Measurements from ENCODE around the gene ENGASE. TPM values are rescaled to one million over a fixed set of nuclear protein-coding genes. Genes with fewer than 3 reads are reported as not detected.

The ENGASE gene
- polyA plus RNA-seq, 3 donors from 2014 or later = 1.9 to 6.6 (median 1.9) TPM

- Mint-ChIP-seq H3K9me3 (no peaks in the 10 kb centered on the region), H3K4me1 (peaks cover 0 to 3% of the 10 kb centered on the region in 2 donors), H3K27me3 (ENCODE audit: low read depth in 3 of 3) (peaks cover 6 to 10% (median 9%) of the 10 kb centered on the region in 3 donors), H3K27ac (peak overlapping the region in 1 of 6 donors; percentile 25), H3K4me3 (no peak overlapping the region), H3K36me3 (no peaks in the 10 kb centered on the region)
- no peak for DNase-seq
These were observed 31.3 kb upstream of the ENGASE start for GRCh38 chr17:79043191-79043930.

DNA sequence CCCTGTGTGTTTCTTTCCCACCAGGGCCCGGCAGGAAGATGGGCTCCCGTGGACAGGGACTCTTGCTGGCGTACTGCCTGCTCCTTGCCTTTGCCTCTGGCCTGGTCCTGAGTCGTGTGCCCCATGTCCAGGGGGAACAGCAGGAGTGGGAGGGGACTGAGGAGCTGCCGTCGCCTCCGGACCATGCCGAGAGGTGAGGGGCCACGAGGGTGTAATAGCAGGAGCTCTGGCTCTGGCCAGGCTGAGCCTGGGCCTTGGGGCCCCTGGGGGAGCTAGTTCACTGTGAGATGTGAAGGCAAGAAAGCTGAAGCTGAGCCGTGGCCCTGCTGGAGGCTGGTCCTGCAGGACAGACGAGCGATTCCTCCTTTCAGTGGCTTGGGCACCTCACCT lies 30.7 kb upstream of the ENGASE start:
- no peak for DNase-seq
- no peaks in the 10 kb centered on the region for H3K9me3 Mint-ChIP-seq
- no peaks in the 10 kb centered on the region for H3K36me3 Mint-ChIP-seq

GRCh38 chr17:79044462-79044861 lies 30.2 kb upstream of the ENGASE start:
- Mint-ChIP-seq H3K9me3 (no peaks in the 10 kb centered on the region), H3K4me1 (peaks cover 0 to 3% of the 10 kb centered on the region in 2 donors), H3K36me3 (no peaks in the 10 kb centered on the region), H3K27me3 (ENCODE audit: low read depth in 3 of 3) (peaks cover 6 to 9% (median 9%) of the 10 kb centered on the region in 3 donors), H3K4me3 (no peak overlapping the region), H3K27ac (peak overlapping the region in 1 of 6 donors; percentile 73)
- DNase-seq = no peak

More for the DNA sequence above, 30.7 kb upstream of the ENGASE start:
- no peak overlapping the region for H3K27ac Mint-ChIP-seq
- H3K4me1 Mint-ChIP-seq = peaks cover 0 to 3% of the 10 kb centered on the region in 2 donors
- H3K4me3 Mint-ChIP-seq = no peak overlapping the region
- peaks cover 6 to 9% (median 9%) of the 10 kb centered on the region in 3 donors for H3K27me3 Mint-ChIP-seq (ENCODE audit: low read depth in 3 of 3)

GRCh38 chr17:79045001-79045729 lies 29.5 kb upstream of the ENGASE start:
- no peaks in the 10 kb centered on the region for H3K9me3 Mint-ChIP-seq
- no peaks in the 10 kb centered on the region for H3K36me3 Mint-ChIP-seq
- peaks cover 0 to 3% of the 10 kb centered on the region in 2 donors for H3K4me1 Mint-ChIP-seq
- DNase-seq = no peak
- peak overlapping the region in 2 of 6 donors; percentile 50 to 73 for H3K27ac Mint-ChIP-seq
- H3K4me3 Mint-ChIP-seq = no peak overlapping the region
- peaks cover 6 to 9% (median 6%) of the 10 kb centered on the region in 3 donors for H3K27me3 Mint-ChIP-seq (ENCODE audit: low read depth in 3 of 3)

DNA sequence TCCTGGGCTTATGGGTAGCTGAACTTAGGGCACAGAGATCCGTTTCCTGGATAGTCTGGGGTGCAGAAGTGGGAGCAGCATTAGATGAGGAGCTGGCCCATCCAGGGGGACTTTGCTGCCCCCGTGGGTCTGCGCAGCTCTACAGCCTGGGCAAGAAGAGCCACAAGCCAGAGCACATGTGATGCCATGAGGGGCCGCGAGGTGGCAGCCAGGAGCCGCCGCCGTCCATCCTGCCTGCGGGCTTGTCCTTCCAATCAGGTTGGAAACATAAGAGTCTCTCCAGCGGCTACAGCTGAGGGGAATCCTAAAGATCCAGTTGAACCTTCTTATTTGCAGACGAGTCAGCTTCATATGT lies 28.8 kb upstream of the ENGASE start:
- DNase-seq = peak; percentile 48 to 60 (median 54)
- H3K4me3 Mint-ChIP-seq = no peak overlapping the region
- H3K9me3 Mint-ChIP-seq = no peaks in the 10 kb centered on the region
- H3K27ac Mint-ChIP-seq = no peak overlapping the region
- no peaks in the 10 kb centered on the region for H3K36me3 Mint-ChIP-seq
- H3K27me3 Mint-ChIP-seq (ENCODE audit: low read depth in 3 of 3) = peaks cover 6 to 9% (median 6%) of the 10 kb centered on the region in 3 donors
- H3K4me1 Mint-ChIP-seq = peaks cover 0 to 3% of the 10 kb centered on the region in 2 donors

GRCh38 chr17:79046197-79046915 lies 28.3 kb upstream of the ENGASE start:
- H3K4me3 Mint-ChIP-seq = no peak overlapping the region
- no peaks in the 10 kb centered on the region for H3K9me3 Mint-ChIP-seq
- no peak for DNase-seq
- H3K27ac Mint-ChIP-seq = no peak overlapping the region
- H3K36me3 Mint-ChIP-seq = no peaks in the 10 kb centered on the region
- peaks cover 6 to 11% (median 6%) of the 10 kb centered on the region in 3 donors for H3K27me3 Mint-ChIP-seq (ENCODE audit: low read depth in 3 of 3)
- peaks cover 0 to 3% of the 10 kb centered on the region in 2 donors for H3K4me1 Mint-ChIP-seq

GRCh38 chr17:79046916-79047280 lies 27.7 kb upstream of the ENGASE start:
- Mint-ChIP-seq H3K9me3 (no peaks in the 10 kb centered on the region), H3K27me3 (ENCODE audit: low read depth in 3 of 3) (peaks cover 6 to 11% (median 6%) of the 10 kb centered on the region in 3 donors), H3K27ac (no peak overlapping the region), H3K4me1 (peaks cover 0 to 3% of the 10 kb centered on the region in 2 donors), H3K4me3 (no peak overlapping the region), H3K36me3 (no peaks in the 10 kb centered on the region)
- DNase-seq = no peak

GRCh38 chr17:79047291-79047920 lies 27.2 kb upstream of the ENGASE start:
- DNase-seq = no peak
- Mint-ChIP-seq H3K27me3 (ENCODE audit: low read depth in 3 of 3) (peaks cover 6 to 11% (median 6%) of the 10 kb centered on the region in 3 donors), H3K9me3 (no peaks in the 10 kb centered on the region), H3K4me1 (peaks cover 0 to 3% of the 10 kb centered on the region in 2 donors), H3K36me3 (no peaks in the 10 kb centered on the region), H3K4me3 (no peak overlapping the region), H3K27ac (no peak overlapping the region)

DNA sequence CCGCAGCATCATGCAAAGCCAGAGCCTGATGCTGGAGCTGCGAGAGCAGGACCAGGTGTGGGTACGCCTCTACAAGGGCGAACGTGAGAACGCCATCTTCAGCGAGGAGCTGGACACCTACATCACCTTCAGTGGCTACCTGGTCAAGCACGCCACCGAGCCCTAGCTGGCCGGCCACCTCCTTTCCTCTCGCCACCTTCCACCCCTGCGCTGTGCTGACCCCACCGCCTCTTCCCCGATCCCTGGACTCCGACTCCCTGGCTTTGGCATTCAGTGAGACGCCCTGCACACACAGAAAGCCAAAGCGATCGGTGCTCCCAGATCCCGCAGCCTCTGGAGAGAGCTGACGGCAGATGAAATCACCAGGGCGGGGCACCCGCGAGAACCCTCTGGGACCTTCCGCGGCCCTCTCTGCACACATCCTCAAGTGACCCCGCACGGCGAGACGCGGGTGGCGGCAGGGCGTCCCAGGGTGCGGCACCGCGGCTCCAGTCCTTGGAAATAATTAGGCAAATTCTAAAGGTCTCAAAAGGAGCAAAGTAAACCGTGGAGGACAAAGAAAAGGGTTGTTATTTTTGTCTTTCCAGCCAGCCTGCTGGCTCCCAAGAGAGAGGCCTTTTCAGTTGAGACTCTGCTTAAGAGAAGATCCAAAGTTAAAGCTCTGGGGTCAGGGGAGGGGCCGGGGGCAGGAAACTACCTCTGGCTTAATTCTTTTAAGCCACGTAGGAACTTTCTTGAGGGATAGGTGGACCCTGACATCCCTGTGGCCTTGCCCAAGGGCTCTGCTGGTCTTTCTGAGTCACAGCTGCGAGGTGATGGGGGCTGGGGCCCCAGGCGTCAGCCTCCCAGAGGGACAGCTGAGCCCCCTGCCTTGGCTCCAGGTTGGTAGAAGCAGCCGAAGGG lies 26.4 kb upstream of the ENGASE start:
- H3K27me3 Mint-ChIP-seq (ENCODE audit: low read depth in 3 of 3) = peaks cover 4 to 14% (median 9%) of the 10 kb centered on the region in 3 donors

DNA sequence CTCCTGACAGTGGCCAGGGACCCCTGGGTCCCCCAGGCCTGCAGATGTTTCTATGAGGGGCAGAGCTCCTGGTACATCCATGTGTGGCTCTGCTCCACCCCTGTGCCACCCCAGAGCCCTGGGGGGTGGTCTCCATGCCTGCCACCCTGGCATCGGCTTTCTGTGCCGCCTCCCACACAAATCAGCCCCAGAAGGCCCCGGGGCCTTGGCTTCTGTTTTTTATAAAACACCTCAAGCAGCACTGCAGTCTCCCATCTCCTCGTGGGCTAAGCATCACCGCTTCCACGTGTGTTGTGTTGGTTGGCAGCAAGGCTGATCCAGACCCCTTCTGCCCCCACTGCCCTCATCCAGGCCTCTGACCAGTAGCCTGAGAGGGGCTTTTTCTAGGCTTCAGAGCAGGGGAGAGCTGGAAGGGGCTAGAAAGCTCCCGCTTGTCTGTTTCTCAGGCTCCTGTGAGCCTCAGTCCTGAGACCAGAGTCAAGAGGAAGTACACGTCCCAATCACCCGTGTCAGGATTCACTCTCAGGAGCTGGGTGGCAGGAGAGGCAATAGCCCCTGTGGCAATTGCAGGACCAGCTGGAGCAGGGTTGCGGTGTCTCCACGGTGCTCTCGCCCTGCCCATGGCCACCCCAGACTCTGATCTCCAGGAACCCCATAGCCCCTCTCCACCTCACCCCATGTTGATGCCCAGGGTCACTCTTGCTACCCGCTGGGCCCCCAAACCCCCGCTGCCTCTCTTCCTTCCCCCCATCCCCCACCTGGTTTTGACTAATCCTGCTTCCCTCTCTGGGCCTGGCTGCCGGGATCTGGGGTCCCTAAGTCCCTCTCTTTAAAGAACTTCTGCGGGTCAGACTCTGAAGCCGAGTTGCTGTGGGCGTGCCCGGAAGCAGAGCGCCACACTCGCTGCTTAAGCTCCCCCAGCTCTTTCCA lies 25.5 kb upstream of the ENGASE start:
- H3K4me3 Mint-ChIP-seq = no peak overlapping the region
- H3K27me3 Mint-ChIP-seq (ENCODE audit: low read depth in 3 of 3) = peaks cover 2 to 21% (median 9%) of the 10 kb centered on the region in 3 donors
- H3K36me3 Mint-ChIP-seq = peaks cover 0 to 7% (median 0%) of the 10 kb centered on the region in 3 donors

More for the DNA sequence above, 26.4 kb upstream of the ENGASE start:
- no peaks in the 10 kb centered on the region for H3K9me3 Mint-ChIP-seq
- H3K36me3 Mint-ChIP-seq = no peaks in the 10 kb centered on the region
- DNase-seq = no peak
- no peak overlapping the region for H3K4me3 Mint-ChIP-seq
- H3K27ac Mint-ChIP-seq = no peak overlapping the region
- peaks cover 0 to 3% of the 10 kb centered on the region in 2 donors for H3K4me1 Mint-ChIP-seq

GRCh38 chr17:79049821-79050220 lies 24.8 kb upstream of the ENGASE start:
- Mint-ChIP-seq H3K27me3 (ENCODE audit: low read depth in 3 of 3) (peaks cover 2 to 24% (median 9%) of the 10 kb centered on the region in 3 donors), H3K9me3 (peaks cover 0 to 10% (median 0%) of the 10 kb centered on the region in 6 donors), H3K4me3 (no peak overlapping the region), H3K27ac (no peak overlapping the region), H3K4me1 (peaks cover 0 to 3% of the 10 kb centered on the region in 2 donors), H3K36me3 (peaks cover 0 to 11% (median 0%) of the 10 kb centered on the region in 3 donors)
- DNase-seq = no peak

More for the DNA sequence above, 25.5 kb upstream of the ENGASE start:
- H3K9me3 Mint-ChIP-seq = peaks cover 0 to 7% (median 0%) of the 10 kb centered on the region in 6 donors
- no peak overlapping the region for H3K27ac Mint-ChIP-seq
- no peak for DNase-seq
- peaks cover 0 to 3% of the 10 kb centered on the region in 2 donors for H3K4me1 Mint-ChIP-seq

GRCh38 chr17:79050551-79050950 lies 24.1 kb upstream of the ENGASE start:
- no peak for DNase-seq
- H3K27me3 Mint-ChIP-seq (ENCODE audit: low read depth in 3 of 3) = peaks cover 0 to 20% (median 10%) of the 10 kb centered on the region in 3 donors
- peaks cover 0 to 1% of the 10 kb centered on the region in 2 donors for H3K4me1 Mint-ChIP-seq
- no peak overlapping the region for H3K27ac Mint-ChIP-seq
- H3K36me3 Mint-ChIP-seq = peaks cover 0 to 11% (median 0%) of the 10 kb centered on the region in 3 donors
- H3K9me3 Mint-ChIP-seq = peaks cover 0 to 10% (median 0%) of the 10 kb centered on the region in 6 donors
- H3K4me3 Mint-ChIP-seq = no peak overlapping the region
